HG03571 (cell line): ENCODE data around the gene ZNF281.
"Not testable (repeated sequence)": the region's sequence is repeated elsewhere in the genome, so short reads cannot be mapped to it uniquely, and the experiment has no call there.

Experiments
- ATAC-seq: cut with Tn5 transposase; IDR thresholded peaks from one replicate; pipeline ENCODE4 v1.9.1; 2021; ENCODE audit not compliant: unreplicated experiment

ZNF281 gene

DNA sequence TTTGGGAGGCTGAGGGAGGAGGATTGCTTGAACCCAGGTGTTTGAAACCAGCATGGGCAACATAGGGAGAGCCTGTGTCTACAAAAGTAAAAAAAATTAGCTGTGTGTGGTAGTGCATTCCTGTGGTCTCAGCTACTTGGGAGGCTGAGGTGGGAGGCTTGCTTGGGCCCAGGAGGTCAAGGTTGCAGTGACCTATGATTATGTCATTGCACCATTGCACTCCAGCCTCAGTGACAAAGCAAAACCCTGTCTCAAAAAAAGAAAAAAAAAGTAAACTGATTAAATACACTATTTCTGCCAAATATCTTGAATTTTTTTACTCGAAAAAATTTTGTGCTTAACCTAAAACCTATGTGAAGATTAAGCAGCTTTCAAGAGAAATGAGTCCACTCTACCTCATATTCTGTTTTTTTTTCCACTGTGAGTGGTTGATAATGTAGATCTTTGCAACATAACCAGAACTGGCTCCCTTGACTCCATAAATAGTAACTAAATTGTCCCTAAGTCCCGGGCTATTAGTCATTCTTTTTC lies 19.4 kb upstream of the ZNF281 start:
- ATAC-seq: no peak

DNA sequence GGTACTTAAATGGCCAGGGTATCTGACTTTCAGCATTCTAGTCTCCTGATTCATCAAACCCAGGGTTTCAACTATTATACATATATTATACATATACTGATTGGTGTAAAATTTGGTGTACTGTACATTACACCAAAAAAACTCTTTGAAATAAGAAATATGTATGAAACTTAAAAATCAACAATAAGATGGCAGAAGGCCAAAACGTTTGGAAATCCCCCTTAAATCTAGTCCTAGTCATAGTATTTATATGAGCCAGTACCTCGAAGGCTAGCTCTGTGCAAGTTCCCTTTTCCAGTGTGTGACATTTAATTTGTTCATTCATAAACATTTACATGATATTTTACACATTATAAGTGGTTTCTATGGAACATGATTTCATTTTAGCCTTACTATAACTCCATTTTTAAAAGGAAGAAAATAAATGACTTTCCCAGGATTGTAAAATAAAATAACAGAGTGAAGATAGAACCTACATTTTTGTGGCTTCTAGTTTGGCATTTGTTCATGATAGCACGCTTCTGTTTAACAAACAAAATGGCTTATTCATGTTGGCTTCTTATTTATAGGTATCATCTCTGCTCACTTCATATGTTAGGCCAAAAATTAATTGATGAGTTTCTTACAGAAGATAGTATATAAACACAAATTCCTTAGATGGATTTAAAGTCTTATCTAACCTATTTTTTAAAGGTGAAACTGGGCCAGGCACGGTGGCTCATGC lies 18.8 kb upstream of the ZNF281 start:
- no peak for ATAC-seq

DNA sequence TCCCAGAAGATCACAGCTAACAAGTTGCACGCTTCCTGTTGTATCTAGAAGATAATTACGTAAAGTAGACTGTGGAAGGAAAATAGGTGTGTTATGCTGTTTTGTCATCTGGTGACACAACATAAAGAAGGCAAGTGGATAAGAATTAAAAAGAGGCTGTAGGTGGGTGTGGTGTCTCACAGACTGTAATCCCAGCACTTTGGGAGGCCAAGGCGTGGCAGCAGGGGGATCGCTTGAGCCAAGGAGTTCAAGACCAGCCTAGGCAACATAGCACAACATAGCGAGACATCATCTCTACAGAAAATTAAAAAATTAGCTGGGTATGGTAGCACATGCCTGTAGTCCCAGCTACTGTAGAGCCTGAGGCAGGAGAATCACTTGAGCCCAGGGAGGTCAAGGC lies 17.9 kb upstream of the ZNF281 start:
- no peak for ATAC-seq

DNA sequence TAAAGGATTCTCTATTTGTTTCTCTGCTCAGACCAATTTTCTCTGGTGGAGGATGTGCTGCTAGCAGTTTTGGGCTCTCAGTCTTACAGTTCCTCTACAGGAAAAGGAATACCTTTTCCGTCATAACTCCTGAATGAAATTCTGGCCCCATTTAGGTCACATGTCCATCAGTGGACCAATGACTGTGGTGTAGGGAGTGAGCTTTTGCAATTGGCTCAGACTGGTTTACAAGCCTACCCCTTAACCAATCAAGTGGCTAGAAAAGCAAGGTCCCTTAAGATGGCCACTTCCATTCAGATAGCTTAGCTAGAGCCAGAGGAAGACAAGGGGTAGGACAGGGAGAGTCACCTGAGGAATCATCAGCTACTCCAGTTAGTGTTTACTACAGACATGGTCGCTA lies 16.4 kb upstream of the ZNF281 start:
- ATAC-seq: no peak

DNA sequence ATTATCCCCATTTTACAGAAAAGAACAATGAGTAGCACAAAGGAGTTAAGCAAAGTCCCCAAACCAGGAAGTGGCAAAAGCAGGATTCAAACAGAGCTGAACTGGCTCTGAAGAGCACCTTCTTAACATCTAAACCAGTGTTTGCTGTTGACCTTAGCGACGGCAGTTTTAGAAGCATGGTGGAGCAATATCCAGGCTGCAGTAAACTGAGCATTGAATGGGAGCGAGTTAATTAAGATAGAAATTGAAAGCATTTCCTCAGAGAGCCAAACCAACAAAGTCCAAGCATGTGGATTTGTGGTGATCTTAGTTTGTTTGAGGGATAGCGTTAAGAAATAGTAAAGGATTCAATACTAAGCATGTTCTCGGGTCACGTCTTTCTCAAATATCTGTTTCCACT lies 13.4 kb upstream of the ZNF281 start:
- ATAC-seq: no peak

DNA sequence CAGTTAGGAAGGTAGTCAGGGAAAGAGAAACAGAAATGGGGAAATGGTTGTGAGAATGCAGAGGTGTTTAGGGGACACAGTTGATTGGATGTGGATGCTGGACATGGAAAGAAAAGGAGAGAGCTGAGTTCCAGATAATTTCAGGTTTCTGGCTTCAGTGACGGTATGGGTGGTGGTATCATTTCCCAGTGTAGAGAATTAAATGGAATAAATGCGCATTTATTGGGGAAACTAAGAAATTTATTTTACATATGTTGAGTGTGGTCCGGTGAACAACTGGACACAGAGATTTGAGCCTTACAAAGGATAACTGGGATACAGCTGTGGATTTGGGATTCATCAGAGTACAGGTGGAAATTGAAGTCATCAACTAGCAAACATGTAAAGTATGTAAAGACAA lies 12.4 kb upstream of the ZNF281 start:
- ATAC-seq: no peak

DNA sequence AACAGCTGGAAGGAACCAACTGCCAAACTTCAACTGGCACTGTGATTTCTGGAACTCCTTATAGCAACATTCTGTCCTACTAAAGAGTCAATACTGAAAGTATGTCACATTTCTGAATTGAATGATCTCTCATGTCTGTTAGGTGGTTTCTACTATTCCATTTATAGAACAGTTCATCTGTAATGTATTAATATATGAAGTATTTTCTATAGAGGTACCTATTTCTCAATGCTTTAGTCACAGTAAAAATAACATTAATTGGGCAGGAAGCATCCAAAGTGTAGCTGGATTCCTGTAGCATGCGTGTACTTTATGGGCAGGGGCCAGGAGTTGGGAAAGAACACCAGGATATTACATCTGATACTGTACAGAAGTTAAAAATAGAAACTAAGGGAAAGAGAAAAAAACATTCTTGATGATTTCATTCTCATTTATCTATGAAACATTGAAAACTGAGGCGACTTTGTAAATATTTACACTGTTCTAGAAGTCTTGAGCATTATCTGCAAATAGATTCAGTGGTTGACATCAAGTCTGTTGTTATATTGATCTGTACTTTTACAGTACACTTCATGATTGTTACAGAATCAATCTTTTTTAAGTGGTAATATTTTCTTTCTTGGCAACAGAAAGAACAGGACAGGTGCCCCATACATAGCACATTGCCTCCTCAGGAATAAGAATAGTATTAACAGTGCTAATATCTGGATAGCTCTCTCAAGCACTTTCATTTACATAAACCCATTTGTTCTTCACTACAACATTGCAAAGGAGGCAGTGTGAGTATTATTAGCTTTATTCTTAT lies 6.2 kb upstream of the ZNF281 start:
- ATAC-seq: peak; percentile 90

DNA sequence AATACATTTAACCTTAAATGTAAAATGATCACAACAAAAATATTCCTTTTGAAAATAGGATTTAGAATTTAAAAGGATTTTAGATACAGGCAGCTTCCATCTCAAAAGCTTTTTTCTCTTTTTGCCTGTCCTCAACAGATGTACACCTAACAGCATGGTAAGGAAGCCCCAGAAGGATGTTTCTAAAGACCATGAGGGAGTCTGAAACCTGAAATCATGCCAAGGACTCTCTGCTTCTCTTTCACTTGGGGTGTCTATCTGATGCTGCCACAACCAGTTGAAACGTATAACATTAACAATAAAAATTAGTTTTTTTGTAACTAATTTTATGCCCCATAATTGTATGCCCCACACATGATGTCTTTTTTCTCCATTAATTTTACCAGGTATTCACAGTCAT lies 5.4 kb upstream of the ZNF281 start:
- ATAC-seq: peak; percentile 62

DNA sequence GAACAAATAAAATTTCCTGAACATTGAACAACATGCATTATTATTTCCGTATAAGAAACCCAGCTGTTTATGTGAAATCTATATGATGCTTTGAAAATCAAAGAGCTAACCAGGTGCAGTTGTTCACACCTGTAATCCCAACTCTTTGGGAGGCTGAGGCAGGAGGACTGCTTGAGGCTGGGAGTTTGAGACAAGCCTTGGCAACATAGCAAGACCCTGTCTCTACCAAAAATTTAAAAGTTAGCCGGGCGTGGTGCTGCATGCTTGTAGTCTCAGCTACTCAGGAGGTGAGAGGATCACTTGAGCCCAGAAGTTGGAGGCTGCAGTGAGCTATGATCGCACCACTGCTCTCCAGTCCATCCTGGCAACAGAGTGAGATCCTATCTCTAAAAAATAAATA lies 4.8 kb upstream of the ZNF281 start:
- no peak for ATAC-seq

DNA sequence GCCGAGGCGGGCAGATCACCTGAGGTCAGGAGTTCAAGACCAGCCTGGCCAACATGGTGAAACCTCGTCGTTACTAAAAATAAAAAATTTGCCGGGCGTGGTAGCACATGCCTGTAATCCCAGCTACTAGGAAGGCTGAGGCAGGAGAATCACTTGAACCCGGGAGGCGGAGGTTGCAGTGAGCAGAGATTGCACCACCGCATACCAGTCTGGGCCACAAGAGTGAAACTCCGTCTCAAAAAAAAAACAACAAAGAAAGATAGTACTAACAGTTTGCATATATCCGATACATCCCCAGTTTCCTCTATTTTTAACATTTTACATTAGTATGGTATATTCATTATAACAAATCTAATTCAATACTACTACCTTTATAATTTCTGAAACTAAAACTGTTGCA lies 3.9 kb upstream of the ZNF281 start:
- ATAC-seq: not testable (repeated sequence)

DNA sequence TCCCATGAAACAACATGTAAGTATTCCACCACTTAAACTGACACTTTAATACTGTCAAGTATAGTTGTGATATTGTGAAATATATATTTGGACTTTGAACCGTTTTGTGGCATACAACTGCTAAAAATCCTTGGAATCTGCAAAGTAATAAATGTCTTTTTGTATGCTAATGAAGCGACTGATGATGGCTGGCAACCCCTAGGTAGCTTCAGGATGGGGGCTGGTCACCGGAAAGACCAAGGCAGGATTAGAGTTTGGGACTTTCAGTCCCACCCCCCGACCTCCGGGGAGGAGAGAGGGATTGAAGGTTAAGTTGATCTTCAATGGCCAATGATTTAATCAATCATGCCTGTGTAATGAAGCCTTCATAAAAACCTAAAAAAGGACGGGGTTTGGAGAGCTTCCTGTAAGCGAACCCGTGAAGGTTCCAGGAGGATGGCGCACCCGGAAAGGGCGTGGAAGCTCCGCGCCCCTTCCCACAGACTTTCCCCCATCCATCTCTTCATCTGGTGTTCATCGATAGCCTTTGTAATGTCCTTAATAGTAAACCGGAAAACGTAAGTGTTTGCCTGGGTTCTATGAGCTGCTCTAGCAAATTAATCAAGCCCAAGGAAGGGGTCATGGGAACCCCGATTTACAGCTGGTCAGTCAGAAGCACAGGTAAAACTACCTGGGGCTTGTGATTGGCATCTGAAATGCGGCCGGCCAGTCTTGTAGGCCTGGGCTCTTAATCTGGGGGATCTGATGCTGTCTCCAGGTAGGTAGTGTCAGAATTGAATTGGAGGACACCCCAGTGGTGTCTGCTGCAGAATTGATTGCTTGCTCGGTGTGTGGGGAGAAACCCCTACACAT lies 1.8 kb upstream of the ZNF281 start:
- ATAC-seq: no peak

DNA sequence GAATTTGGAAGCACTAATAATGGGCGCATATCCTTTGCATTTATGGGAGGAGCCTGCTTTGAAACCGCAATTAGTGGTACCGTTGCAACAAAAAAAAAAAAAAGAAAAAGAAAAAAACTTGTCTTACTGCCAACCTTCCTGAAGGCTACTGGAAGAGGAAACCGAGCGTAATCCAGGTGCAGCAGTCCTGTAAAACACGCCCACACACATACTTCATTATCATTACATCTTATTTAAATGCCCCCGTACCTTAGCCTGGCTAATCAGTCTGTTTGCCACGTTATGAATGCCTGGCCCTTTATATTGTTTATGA lies 686 bp upstream of the ZNF281 start:
- ATAC-seq: no peak

DNA sequence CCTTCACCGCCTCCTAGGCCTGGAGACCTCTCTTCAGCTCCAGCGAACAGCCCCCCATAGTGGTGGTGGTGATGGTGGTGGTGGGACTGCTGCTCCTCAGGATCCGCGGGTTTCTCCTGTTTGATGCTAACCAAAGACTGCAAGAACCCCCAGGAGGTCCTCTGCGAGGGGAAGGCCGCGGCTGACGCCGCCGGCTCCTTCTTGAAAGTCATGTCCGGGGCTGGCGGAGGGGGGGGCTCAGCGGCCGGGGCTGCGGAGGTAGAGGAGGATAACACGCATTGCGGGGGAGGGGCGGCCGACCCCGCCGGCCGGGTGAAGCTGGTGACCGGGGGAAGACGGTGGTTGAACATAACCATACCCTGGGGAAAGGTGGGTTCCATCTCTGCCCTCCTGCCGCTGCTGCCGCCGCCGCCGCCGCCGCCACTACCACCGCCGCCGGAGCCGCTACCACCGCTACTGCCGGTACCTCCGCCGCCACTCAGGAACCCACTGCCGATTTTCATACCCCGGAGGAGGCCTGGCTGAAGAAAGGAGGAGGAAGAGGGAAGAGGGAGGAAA lies 554 bp downstream of the ZNF281 start:
- ATAC-seq: peak; percentile 31

DNA sequence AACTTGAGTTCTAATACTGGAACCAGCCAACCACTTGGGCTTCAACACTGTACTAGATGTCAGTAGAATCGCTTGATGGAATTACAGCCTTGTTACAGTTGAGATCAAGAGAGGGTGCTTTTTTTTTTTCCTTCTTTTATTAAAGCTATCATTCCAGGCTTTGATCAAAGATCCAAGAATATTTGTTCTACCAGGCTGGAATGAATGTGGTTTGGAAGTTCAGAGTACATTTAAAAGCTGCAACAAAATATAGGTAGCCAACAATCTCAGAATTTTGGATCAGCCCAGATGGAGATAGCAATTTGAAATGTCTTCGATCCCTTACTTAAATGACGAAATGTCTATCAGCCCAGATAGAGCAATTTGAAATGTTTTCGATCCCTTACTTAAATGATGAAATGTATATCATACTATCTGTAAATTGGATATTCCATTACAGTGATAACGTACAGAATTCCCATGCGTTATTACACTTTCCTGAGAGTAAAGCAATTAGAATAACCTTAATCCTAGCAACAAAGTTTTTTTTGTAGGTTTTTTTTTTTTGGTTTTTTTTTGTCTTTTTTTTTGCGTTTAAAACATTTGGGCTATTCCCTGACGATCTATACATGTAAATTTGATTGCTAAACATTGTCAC lies 3.6 kb downstream of the ZNF281 start:
- ATAC-seq: no peak

DNA sequence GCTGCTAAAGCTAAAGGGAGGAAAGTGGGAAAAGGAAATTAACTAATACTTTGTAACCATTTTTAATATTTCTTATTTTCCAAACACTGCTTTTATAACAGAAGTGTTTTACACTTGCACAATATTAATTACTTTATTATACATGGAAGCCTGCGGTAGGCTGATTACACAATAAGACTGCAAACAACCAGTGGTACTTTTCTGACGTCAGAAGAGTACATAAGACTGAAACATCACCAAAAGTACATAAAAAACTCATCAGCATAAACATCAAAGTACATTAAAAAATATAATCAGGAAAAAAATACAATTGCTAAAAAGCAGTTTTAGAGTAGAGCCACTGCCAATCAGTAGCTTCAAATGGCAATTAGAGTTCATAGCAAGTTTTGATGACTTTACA lies 4.6 kb downstream of the ZNF281 start:
- no peak for ATAC-seq

DNA sequence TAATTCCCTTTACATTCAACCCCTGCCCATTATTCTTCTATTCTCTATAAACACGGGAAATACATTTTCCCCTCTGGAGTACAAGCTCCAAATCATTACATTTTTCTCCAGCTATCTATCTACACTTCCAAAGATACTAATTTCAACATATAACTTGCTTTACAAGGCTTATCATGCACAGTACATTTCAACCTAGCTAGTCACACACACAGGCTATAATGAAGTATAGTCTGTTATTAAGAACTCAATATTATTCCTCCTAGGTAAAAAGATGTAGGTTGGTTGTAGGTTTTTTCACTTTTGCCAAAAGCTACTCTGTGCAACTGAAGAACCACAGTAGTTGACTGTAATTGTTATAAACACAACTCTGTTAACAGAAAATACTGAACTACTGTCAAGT lies 8.1 kb downstream of the ZNF281 start:
- no peak for ATAC-seq

DNA sequence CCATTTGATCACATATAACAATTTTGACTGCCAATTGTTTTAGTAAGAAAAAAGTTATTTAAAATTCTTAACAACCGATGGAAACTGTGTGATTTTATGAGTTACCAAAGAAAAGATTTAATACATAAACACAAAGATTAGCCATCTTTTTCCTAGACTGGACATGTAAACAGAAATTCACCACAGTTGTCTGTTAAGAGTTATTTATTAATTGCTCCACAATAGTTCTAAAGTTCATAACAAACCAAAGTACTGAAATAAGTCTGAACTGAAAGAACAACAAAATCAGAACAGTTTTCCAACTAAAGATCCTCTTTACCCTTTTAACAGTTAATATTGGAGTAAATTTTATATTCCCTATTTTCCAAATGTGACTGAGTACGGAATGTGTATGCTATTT lies 8.6 kb downstream of the ZNF281 start:
- no peak for ATAC-seq

DNA sequence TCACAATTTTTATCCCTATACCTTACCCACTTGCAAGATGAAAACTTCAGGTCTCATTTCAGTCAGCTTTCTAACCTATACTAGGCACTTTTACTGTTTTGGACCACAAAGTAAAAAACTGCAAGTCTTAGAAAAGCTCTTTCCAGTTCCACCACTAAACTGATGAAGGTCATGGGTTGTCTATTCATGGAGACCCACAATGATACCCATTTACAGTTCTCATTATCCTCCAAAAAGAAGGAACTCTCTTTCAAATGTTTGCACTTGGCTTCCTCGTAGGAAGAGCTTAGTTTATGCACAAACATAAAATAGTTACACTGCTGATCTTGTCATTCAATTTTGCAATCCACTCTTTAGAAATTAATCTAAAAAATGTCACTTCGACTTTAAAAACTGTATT lies 9.3 kb downstream of the ZNF281 start:
- ATAC-seq: no peak

DNA sequence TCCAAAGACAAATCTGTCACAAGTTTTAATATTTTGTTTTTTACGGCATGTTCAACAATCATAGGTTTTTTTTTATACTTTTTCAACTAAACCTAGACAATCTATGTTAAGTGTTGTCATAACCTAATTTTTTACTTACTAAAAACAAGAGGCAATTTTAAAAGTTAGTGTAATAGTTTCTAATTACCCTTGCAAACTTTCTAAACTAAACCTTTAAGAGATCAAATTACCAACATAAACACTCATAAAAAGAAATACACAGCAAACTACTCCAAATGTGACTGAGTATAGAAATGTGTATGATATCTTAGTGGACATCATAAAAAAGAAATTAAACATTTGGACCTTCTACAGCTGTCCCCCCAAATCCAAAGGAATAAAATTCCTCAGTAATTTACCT lies 10.0 kb downstream of the ZNF281 start:
- no peak for ATAC-seq

DNA sequence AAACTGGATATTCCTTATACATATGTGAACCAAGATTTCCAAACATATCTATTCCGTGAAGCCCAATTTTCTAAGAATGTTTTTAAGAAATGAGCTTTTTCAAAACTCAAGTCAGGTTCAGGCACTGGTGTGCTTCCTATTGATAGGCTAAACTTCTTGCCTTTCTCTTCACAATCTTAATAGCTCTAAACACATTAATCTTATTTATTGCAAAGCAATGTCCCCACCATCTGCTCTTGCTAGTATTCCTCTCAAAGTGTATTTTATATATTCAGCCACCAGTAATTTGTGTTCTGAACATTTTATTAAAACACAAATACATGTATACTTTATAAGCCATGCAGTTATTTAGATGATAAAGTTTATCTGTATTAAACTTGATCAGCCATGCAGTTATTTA lies 11.5 kb downstream of the ZNF281 start:
- ATAC-seq: no peak

DNA sequence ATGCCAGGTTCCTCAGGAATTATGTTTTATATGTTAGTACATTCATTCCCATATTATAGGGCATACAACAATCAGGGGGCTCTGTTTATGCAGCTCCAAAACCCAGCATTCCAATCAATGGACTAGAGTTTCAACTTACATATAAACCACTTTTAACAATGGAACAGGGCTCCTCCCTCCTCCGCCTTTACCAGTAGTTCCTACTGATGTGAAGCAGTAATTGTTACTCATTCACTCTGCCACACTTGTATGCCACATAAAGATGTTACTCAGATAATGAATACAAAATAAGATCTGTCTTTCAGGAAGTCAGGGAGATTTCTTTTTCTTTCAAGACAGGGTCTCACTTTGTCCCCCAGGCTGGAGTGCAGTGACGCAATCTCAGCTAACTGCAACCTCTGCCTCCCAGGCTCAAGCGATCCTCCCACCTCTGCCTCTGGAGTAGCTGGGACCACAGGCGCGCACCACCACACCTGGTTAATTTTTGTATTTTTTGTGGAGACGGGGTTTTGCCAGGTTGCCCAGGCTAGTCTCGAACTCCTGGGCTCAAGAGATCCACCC lies 17.1 kb downstream of the ZNF281 start:
- no peak for ATAC-seq
